Measurements from ENCODE around the gene HS3ST5. TPM values are rescaled to one million over a fixed set of nuclear protein-coding genes. Genes with fewer than 3 reads are reported as not detected.

Gene HS3ST5
- polyA plus RNA-seq, 3 donors, result not detected

GRCh38 chr6:114131945-114132344, 210.9 kb downstream of the HS3ST5 start:
- Histone ChIP-seq H3K4me3 (replicated peaks in 1 of 3; ENCODE audit: low read depth in 2 of 3, low read length in 3 of 3) (no peak overlapping the region), H3K36me3 (replicated peaks in 1 of 2; ENCODE audit: control insufficient read depth in 1 of 2, insufficient read depth in 2 of 2, low read length in 2 of 2) (no peaks in the 10 kb centered on the region), H3K9me3 (replicated peaks in 1 of 2; ENCODE audit: control insufficient read depth in 1 of 2, insufficient read depth in 1 of 2, low read length in 2 of 2) (no peaks in the 10 kb centered on the region), H3K27me3 (ENCODE audit: control insufficient read depth in 2 of 2, insufficient read depth in 2 of 2, low read length in 2 of 2) (no peaks in the 10 kb centered on the region), H2AFZ (ENCODE audit: insufficient read depth, low read depth, low read length, poor library complexity, severe bottlenecking) (no peak overlapping the region), H3K9ac (ENCODE audit: insufficient read depth, low read length, poor library complexity, severe bottlenecking) (no peak overlapping the region), H3K4me1 (ENCODE audit: control insufficient read depth in 1 of 2, insufficient read depth in 2 of 2, low read length in 2 of 2) (no peaks in the 10 kb centered on the region), H3K27ac (ENCODE audit: low read depth in 1 of 2, low read length in 2 of 2) (no peak overlapping the region), H3K79me2 (ENCODE audit: insufficient read depth, low read length) (no peaks in the 10 kb centered on the region), H4K20me1 (ENCODE audit: insufficient read depth, low read length) (no peaks in the 10 kb centered on the region), H3K4me2 (replicated peaks; ENCODE audit: extremely low read depth, low read length, poor library complexity, severe bottlenecking) (no peak overlapping the region)
- Mint-ChIP-seq H3K9me3 (peaks cover 0 to 3% (median 3%) of the 10 kb centered on the region in 7 donors), H3K4me1 (no peaks in the 10 kb centered on the region), H3K27me3 (ENCODE audit: low read depth in 3 of 3) (peaks cover 0 to 1% (median 0%) of the 10 kb centered on the region in 3 donors), H3K4me3 (no peak overlapping the region), H3K27ac (no peak overlapping the region), H3K36me3 (no peaks in the 10 kb centered on the region)
- no peak for DNase-seq
- TF ChIP-seq CTCF (IDR thresholded peaks at IDR 0.05), result no peak
- no CpG with 5 or more reads among the region's 1 CpG for WGBS (ENCODE audit: insufficient coverage)
- intact Hi-C loops (cut with micrococcal nuclease), result no loop called here

- no peak for DNase-seq
- no peak overlapping the region for H3K27ac Mint-ChIP-seq
- H2AFZ ChIP-seq (ENCODE audit: insufficient read depth, low read depth, low read length, poor library complexity, severe bottlenecking), result no peak overlapping the region
- intact Hi-C loops (cut with micrococcal nuclease), result no loop called here
- H3K27me3 Mint-ChIP-seq (ENCODE audit: low read depth in 3 of 3), result peaks cover 0 to 2% (median 0%) of the 10 kb centered on the region in 3 donors
- H3K9me3 Mint-ChIP-seq, result peaks cover 0 to 3% (median 2%) of the 10 kb centered on the region in 7 donors
- WGBS (ENCODE audit: insufficient coverage), result 69% methylated on average over 2 of the region's 3 CpGs
- no peak overlapping the region for H3K27ac ChIP-seq (ENCODE audit: low read depth in 1 of 2, low read length in 2 of 2)
- H3K9ac ChIP-seq (ENCODE audit: insufficient read depth, low read length, poor library complexity, severe bottlenecking), result no peak overlapping the region
- H3K27me3 ChIP-seq (ENCODE audit: control insufficient read depth in 2 of 2, insufficient read depth in 2 of 2, low read length in 2 of 2), result no peaks in the 10 kb centered on the region
- no peaks in the 10 kb centered on the region for H3K79me2 ChIP-seq (ENCODE audit: insufficient read depth, low read length)
- H3K4me1 ChIP-seq (ENCODE audit: control insufficient read depth in 1 of 2, insufficient read depth in 2 of 2, low read length in 2 of 2), result no peaks in the 10 kb centered on the region
- no peaks in the 10 kb centered on the region for H4K20me1 ChIP-seq (ENCODE audit: insufficient read depth, low read length)
- H3K36me3 Mint-ChIP-seq, result no peaks in the 10 kb centered on the region
- no peaks in the 10 kb centered on the region for H3K9me3 ChIP-seq (replicated peaks in 1 of 2; ENCODE audit: control insufficient read depth in 1 of 2, insufficient read depth in 1 of 2, low read length in 2 of 2)
- H3K4me1 Mint-ChIP-seq, result no peaks in the 10 kb centered on the region
- no peak overlapping the region for H3K4me3 ChIP-seq (replicated peaks in 1 of 3; ENCODE audit: low read depth in 2 of 3, low read length in 3 of 3)
- no peak overlapping the region for H3K4me2 ChIP-seq (replicated peaks; ENCODE audit: extremely low read depth, low read length, poor library complexity, severe bottlenecking)
- no peaks in the 10 kb centered on the region for H3K36me3 ChIP-seq (replicated peaks in 1 of 2; ENCODE audit: control insufficient read depth in 1 of 2, insufficient read depth in 2 of 2, low read length in 2 of 2)
- TF ChIP-seq CTCF (IDR thresholded peaks at IDR 0.05), result no peak
- no peak overlapping the region for H3K4me3 Mint-ChIP-seq
These were observed 217.2 kb downstream of the HS3ST5 start for GRCh38 chr6:114125576-114125975.
